HT-29 (cell line): Measurements from ENCODE around the gene MYOM1. TPM values are rescaled to one million over a fixed set of nuclear protein-coding genes. Genes with fewer than 3 reads are reported as not detected.
"Not testable (repeated sequence)": the region's sequence is repeated elsewhere in the genome, so short reads cannot be mapped to it uniquely, and the experiment has no call there.

ENCODE experiments used
- DNase-seq: peaks from one replicate; pipeline ENCODE4 v3.0.0-alpha.2; 2015; ENCODE audit warnings: low spot score
- total RNA-seq: library from RNA; depleted of rRNA; stranded (reverse); fragments of >200 nt; shearing (Covaris generic); gene quantifications from 2 replicates; pipeline ENCODE4 v1.2.3, GENCODE V29; 2014

The MYOM1 gene
- total RNA-seq, 1 experiment from 2014 or later, result 0.13 TPM

GRCh38 chr18:3058328-3059191, 161.2 kb downstream of the MYOM1 start:
- DNase-seq, result no peak

GRCh38 chr18:3057526-3057925, 162.2 kb downstream of the MYOM1 start:
- no peak for DNase-seq

- no peak for DNase-seq
These were observed 163.5 kb downstream of the MYOM1 start for GRCh38 chr18:3056311-3056710.

- DNase-seq, result no peak
These were observed 164.0 kb downstream of the MYOM1 start for GRCh38 chr18:3055816-3056215.

GRCh38 chr18:3055186-3055728, 164.5 kb downstream of the MYOM1 start:
- DNase-seq, result no peak

GRCh38 chr18:3054780-3055179, 165.0 kb downstream of the MYOM1 start:
- no peak for DNase-seq

GRCh38 chr18:3054214-3054613, 165.6 kb downstream of the MYOM1 start:
- DNase-seq, result no peak

GRCh38 chr18:3053081-3053480, 166.7 kb downstream of the MYOM1 start:
- no peak for DNase-seq

- DNase-seq, result no peak
These were observed 167.4 kb downstream of the MYOM1 start for GRCh38 chr18:3052411-3052758.

- peak; percentile 94 for DNase-seq
These were observed 167.9 kb downstream of the MYOM1 start for GRCh38 chr18:3051718-3052410.

GRCh38 chr18:3049897-3050454, 169.8 kb downstream of the MYOM1 start:
- not testable (repeated sequence) for DNase-seq

- no peak for DNase-seq
These were observed 170.9 kb downstream of the MYOM1 start for GRCh38 chr18:3048820-3049349.

- no peak for DNase-seq
These were observed 171.6 kb downstream of the MYOM1 start for GRCh38 chr18:3048121-3048520.

- no peak for DNase-seq
These were observed 173.5 kb downstream of the MYOM1 start for GRCh38 chr18:3046216-3046808.

GRCh38 chr18:3044931-3045698, 174.7 kb downstream of the MYOM1 start:
- peak; percentile 97 for DNase-seq

- DNase-seq, result no peak
These were observed 177.4 kb downstream of the MYOM1 start for GRCh38 chr18:3042379-3042778.

- DNase-seq, result peak; percentile 61
These were observed 177.9 kb downstream of the MYOM1 start for GRCh38 chr18:3041843-3042242.

- no peak for DNase-seq
These were observed 178.9 kb downstream of the MYOM1 start for GRCh38 chr18:3040881-3041280.

- no peak for DNase-seq
These were observed 179.6 kb downstream of the MYOM1 start for GRCh38 chr18:3040173-3040572.

GRCh38 chr18:3037423-3037915, 182.3 kb downstream of the MYOM1 start:
- DNase-seq, result peak; percentile 90

GRCh38 chr18:3036108-3036507, 183.7 kb downstream of the MYOM1 start:
- no peak for DNase-seq
